NCI-H2171 treated with DMSO at 0.1 percent for 48 hours (cell line): ENCODE measurements around the gene AADAT.
"Not testable (repeated sequence)": the region's sequence is repeated elsewhere in the genome, so short reads cannot be mapped to it uniquely, and the experiment has no call there.

ENCODE experiments used
- DNase-seq: peaks from one replicate; lab custom pipeline; 2025; lab: John Stamatoyannopoulos, UW

Gene AADAT

DNA sequence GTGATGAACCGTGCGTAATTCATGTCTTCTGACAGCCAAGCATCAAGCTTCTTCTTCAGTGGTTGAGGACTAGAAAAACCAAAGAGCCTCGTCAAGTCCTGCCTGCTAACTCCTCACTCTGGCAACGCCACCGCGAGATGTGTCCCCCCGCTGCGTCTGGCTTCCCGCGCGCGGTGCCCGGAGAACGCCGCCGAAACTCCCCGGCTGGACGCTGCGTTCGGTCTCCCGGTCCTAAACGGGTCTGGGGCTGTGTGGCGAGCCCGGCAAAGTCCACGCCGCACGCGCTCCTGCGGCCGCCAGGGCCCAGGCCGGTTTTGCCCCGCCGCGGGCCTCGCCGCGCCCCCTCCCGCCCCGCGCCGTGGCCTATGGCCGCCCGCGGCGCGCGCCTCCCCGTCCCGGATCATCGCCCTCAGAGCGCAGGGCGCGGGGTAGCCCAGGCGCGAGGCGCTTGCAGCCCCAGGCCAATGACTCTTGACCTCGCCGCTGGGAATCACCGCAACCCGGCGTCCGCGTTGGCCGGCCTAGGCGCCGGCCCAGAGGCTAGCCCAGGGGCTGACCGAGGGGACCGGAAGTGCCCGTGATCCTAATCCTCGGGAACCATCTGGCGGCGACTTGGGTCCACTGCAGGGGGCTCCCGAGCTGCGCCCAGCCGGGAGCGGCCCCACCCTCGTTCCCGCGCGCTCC, at the start of gene AADAT:
TSS of gene AADAT (minus strand) at position 289 of the 684 bp plus-strand sequence. CDS start at position 23, 266 bp downstream.
- DNase-seq, result peak; percentile 34

- DNase-seq, result peak; percentile 57
These were observed 48.9 kb upstream of the AADAT start for GRCh38 chr4:170138580-170139194.

DNA sequence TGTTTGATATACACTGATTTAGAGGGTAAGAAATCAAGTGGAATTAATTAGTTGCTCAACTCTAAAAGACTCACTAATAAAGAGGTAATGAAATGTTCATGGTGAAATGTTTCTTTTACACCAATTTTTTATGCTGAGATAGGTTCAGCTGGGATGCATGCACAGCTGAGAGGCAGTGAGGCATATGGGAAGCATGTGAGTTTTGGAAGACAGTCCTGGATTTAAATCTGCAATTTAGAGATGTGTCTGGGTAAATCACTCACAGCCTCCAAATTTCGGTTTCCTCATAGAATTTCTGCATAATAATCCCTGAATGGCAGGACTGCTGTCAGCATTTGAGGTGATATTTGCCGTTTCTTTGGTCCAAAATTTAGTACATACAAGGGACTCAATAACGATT, 48.2 kb upstream of the AADAT start:
- DNase-seq, result no peak

DNA sequence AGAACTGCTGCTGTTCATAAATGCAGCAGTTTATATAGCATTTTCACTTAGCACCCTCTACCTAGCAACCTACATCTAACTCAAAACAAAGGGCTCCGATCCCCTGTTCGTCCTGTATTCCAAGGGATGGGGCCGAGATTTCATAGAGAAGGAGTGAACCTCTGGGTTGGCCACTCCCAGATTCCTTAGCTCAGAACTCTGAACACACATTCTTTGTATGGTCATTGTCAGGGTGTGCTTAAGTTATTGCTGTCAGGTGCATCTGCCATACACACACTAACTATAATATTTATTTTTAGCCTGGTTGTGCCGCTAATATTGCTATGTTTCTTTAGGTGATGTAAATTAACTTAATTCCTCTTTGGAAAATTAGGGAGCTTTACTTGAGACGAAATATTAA, 47.7 kb upstream of the AADAT start:
- no peak for DNase-seq

DNA sequence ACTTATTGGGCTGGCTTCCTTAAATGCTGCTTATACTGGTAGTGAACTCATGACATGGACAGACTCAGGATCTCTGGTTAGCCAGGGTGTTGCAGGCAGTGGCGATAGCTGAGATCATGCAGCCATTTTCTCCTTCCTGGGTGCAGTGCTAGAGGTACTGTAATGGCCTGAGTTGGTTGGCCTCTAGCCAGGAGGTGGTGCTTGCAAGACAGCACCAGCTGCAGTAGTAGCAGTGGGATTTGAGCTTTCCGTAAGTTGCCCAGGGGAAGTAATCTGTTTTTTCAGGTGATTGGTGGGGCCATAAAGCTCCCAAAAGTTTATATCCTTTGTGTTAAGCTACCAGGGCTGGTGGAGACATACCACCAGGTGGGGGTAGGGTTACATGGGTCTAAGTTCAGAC, 45.1 kb upstream of the AADAT start:
- DNase-seq, result no peak

- DNase-seq, result no peak
These were observed 38.6 kb upstream of the AADAT start for GRCh38 chr4:170128219-170128804.

DNA sequence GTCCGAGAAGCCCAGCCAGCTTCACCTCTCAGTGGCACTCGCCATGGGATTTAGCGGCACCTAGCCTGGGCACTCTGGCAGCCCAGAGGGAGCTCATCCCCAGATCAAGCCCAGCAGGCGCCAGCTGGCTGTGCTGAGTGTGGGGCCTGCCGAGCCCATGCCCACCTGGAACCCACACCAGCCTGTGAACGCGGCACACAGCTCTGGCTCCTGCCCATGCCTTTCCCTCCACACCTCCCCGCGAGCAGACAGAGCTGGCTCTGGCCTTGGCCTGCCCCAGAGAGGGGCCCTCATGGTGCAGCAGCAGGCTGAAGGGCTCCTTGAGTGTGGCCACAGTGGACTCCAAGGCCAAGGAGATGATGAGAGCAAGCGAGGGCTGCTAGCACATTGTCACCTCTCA, 38.0 kb upstream of the AADAT start:
- no peak for DNase-seq

DNA sequence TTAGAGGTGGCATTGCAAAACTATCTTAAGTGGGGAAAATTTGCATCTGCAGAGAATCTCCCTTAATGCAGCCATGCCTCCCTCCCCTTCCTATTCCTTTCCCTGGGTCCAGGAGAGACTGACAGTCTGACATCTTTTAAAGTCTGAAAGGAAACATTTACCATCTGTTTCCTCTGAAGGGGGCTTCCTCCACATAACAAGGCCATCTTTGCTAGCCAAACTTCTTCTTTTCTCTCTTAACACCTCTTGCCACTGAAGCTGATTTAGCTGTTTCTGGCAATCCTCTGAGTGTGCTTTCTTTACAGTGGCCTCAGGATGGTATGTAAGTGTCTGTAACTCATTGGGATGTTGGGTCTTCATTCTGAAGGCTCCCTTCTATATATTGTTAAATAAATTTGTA, 34.6 kb upstream of the AADAT start:
- DNase-seq, result no peak

- no peak for DNase-seq
These were observed 32.5 kb upstream of the AADAT start for GRCh38 chr4:170122252-170122651.

DNA sequence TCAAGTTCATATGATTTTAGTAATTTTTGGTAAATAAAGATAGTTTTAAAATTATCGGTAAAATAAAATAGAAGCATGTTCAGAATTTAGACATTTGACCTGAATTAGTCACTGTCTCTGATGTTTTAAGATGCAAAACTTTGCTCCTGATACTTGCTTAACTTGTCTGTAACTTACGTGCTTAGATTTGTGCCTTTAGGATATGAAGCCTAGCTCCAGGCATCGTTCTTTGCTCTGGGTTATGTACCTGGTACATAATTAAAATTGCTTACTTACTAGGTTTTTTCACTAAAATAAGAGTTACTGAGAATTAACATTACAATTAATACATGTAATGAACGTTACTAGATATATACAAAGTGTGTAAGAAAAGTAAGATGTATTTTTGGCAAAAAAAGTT, 24.9 kb upstream of the AADAT start:
- no peak for DNase-seq

GRCh38 chr4:170114183-170114582, 24.4 kb upstream of the AADAT start:
- not testable (repeated sequence) for DNase-seq

GRCh38 chr4:170111546-170111945, 21.8 kb upstream of the AADAT start:
- no peak for DNase-seq

- no peak for DNase-seq
These were observed 21.3 kb upstream of the AADAT start for GRCh38 chr4:170111085-170111484.

DNA sequence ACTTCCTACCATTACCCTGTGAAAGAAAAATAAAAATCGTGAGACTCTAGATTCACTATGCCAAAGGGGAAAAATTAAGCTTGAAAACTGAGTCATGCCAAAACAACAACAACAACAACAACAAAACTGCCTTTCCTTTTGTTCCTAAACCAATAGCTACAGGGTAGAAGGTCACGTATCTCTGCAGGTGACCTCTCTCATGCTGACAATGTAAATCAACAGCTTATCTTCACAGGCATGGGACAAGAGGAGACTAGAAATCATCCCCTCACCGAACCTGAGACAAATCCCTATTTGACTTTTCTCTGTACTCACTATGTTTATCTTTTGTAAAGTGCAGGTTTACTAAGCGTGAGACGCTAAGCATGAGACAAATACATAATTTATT, 20.5 kb upstream of the AADAT start:
- no peak for DNase-seq

- DNase-seq, result no peak
These were observed 20.0 kb upstream of the AADAT start for GRCh38 chr4:170109586-170110284.

GRCh38 chr4:170106900-170107299, 17.1 kb upstream of the AADAT start:
- no peak for DNase-seq

- DNase-seq, result no peak
These were observed 12.7 kb upstream of the AADAT start for GRCh38 chr4:170102426-170102825.

- DNase-seq, result not testable (repeated sequence)
These were observed 8.4 kb upstream of the AADAT start for GRCh38 chr4:170098171-170098570.

- DNase-seq, result no peak
These were observed 7.9 kb upstream of the AADAT start for GRCh38 chr4:170097681-170098080.

DNA sequence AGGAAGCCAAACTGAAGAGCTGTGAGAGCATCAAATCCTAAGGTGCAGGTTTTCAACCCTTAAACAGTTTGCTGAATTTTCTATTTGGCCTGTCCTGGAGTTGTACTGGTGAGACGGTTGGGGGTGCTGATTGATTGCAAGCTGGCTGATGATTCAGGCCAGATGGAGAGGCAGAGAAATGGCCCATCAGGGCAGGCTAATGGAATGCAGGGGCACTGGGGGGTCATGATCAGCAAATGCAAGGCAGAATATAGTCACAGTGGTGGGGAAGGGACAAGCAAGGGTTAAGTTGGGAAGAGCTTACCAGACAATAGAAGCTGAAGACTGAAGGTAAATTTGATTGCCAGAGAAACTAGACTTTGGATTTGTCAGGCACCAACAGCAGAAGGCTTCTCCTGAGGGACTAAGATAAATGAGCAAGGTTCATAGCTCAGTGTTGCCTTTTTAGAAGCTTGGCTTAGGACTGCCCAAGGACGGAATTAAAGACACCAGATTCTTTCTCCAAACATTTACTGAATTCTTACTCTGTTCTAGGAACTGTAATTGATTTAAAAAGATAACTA, 4.3 kb upstream of the AADAT start:
- no peak for DNase-seq

GRCh38 chr4:170091069-170091696, 1.4 kb upstream of the AADAT start:
- DNase-seq, result no peak
